Endometrial microvascular endothelial cells (primary cell): ENCODE measurements around the gene TMEM204. TPM values are rescaled to one million over a fixed set of nuclear protein-coding genes. Genes with fewer than 3 reads are reported as not detected.
"Not testable (repeated sequence)": the region's sequence is repeated elsewhere in the genome, so short reads cannot be mapped to it uniquely, and the experiment has no call there.

Experiments
- in situ Hi-C: cut with HindIII; loops from 2 replicates; pipeline ENCODE4 v1.10.0; 2017; ENCODE audit warnings: low sequenced_read_pairs, low pct_unique_long_range_greater_than_20kb; ENCODE audit errors: inconsistent ontology term
- total RNA-seq: library from RNA; depleted of rRNA; stranded (reverse); fragments of >200 nt; gene quantifications from one replicate; pipeline ENCODE4 v1.2.3, GENCODE V29; 2015; ENCODE audit errors: inconsistent ontology term

TMEM204 gene
- total RNA-seq, 1 donor from 2014 or later = 17.6 TPM

DNA sequence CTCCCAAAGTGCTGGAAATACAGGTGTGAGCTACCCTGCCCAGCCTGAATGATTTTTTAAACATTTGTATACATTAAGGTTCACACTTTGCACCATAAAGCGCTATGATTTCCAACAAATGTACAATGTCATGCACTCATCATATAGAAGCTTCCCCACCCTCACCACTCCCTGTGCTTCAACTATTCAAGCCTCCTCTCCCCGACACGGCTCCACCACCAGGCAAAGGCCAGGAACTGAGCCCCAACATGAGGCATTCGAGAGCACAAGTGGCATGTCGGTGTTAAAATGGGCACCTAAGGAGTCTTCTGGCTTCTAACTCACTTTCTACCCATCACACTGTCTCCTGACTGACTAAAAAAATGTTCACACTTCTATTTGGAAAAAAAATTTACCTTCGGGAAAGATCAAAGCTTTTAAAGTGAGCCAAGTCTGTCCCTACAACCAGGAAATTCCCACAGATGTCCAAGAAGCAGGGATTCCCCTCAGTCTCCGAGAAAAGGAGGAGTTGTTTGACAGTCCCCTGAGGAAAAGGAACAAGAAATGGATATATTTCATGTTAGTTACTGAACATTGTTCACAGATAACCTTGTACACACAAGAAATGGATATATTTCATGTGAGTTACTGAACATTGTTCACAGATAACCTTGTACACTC, 37.7 kb downstream of the TMEM204 start:
- in situ Hi-C loops = no loop called here

GRCh38 chr16:1572673-1573072, 39.2 kb downstream of the TMEM204 start:
- in situ Hi-C loops = no loop called here

GRCh38 chr16:1573301-1573700, 39.8 kb downstream of the TMEM204 start:
- in situ Hi-C loops = no loop called here

DNA sequence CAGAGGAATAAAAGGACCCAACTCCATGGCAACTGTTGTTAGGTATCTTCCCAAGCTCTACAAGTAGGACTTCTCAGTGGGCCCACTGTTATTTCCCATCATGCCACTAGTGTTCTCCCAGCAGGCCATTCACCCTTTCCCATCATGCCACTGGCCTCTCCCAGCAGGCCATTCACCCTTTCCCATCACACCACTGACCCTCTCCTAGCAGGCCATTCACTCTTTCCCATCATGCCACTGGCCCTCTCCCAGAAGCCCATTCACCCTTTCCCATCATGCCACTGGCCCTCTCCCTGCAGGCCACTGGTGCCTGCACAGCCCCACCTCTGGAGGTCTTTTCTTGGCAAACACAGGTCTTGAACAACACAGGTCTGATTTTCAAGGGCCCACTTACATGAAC, 42.1 kb downstream of the TMEM204 start:
- in situ Hi-C loops = no loop called here

- in situ Hi-C loops = no loop called here
Measured at GRCh38 chr16:1579214-1579613, 45.7 kb downstream of the TMEM204 start.

- in situ Hi-C loops = no loop called here
Measured at GRCh38 chr16:1580256-1580655, 46.8 kb downstream of the TMEM204 start.

GRCh38 chr16:1580956-1581355, 47.5 kb downstream of the TMEM204 start:
- in situ Hi-C loops = no loop called here

DNA sequence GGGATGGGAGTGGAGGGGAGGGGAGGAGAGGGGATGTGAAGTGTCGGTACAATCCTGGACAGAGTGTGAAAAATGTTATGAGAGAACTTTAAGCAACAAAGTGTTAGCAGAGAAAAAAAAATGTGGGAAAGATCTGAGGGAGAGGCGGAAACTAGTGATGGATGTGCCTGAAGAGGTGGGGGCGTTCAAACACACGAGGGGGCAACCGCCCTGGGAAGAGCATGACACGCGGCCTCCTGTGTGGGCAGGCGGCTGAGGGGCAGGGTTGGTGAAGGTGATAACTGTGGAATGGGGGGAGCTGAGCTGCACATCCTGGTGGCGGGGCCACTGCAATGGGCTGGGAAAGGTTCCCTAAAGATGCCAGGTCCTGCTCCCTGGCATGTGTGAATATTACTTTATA, 48.3 kb downstream of the TMEM204 start:
- in situ Hi-C loops = no loop called here

DNA sequence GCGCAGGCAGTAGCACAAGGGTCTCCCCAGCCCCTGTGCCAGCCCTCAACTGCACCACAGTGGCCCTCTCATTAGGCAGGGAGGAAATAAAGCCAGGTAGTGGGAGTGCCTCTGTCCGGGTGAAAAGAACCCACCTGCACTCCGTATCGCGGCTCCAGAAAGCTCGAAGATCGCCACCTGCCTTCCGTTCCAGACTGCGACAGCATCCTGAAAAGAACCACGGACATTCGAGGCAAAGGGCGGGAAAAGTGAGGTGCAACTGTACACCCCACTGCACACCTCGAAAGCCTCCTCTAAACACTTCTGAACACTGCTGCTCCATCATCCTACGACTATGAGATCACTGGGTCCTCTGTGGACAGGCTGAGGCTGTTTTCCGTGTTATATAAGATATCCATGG, 49.7 kb downstream of the TMEM204 start:
- in situ Hi-C loops = no loop called here

- in situ Hi-C loops = no loop called here
Measured at GRCh38 chr16:1584926-1585484, 51.5 kb downstream of the TMEM204 start.

- in situ Hi-C loops = no loop called here
Measured at GRCh38 chr16:1590366-1590765, 56.9 kb downstream of the TMEM204 start.

DNA sequence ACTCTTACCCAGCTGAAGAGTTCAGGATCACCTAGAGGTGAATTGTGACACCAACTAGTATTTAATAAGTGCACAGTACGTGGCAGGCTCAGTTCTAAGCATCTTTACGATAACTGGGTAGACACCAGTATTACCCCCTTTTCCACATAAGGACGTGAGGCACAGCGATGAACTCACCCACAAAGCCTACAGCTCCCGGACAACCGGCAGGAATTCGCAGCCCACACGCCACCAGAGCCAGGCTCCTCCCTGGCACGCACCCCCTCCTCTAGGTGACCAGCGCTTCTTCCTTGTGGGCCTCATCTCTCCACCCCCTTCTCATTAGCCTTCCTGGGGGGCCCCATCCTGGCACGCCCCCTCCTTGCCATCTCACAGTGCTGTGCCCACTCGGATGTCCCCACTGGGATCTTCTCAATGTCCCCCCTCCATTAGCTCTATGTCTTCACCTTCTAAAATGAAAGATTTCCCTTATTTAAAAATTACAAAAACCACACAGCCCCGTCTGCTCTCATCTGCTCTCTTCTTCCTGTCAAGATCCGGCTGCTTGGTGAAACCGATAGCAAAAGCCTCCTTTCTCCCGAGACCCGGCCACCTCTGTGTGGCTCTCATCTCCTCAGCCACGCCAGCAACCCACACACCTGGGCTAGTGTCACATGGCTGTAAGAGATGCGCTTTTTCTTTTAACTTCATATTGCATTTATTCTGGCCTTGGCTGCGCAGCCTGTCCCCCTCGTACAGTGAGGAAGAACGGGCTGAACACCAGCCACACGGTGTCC, 57.7 kb downstream of the TMEM204 start:
- in situ Hi-C loops = no loop called here

DNA sequence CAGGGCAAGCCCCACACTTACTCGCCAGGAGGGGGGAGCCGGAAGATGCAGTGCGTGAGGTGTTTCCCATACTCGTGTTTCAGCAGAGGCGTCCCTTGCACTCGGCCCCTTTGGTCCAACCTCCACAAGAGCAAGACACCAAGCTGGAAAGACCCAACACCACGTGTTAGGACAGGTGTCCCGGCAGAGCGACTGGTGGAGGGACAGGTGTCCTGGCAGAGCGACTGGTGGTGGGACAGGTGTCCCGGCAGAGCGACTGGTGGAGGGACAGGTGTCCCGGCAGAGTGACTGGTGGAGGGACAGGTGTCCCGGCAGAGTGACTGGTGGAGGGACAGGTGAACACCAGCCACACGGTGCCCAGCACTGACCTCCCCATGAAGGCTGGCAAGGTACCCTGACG, 59.0 kb downstream of the TMEM204 start:
- in situ Hi-C loops = no loop called here

DNA sequence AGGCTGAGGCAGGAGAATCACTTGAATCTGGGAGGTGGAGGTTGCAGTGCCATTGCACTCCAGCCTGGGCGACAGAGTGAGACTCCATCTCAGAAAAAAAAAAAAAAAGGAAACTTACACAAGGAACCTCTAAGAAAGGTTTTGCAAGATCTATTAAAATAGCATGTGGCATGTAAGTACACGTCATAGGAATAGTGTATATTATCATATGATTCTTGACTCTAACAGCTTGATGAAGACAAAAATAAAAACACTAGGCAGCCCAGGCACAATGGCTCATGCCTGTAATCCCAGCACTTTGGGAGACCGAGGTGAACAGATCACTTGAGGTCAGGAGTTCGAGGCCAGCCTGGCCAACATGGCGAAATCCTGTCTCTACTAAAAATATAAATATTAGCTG, 62.0 kb downstream of the TMEM204 start:
- in situ Hi-C loops = not testable (repeated sequence)

DNA sequence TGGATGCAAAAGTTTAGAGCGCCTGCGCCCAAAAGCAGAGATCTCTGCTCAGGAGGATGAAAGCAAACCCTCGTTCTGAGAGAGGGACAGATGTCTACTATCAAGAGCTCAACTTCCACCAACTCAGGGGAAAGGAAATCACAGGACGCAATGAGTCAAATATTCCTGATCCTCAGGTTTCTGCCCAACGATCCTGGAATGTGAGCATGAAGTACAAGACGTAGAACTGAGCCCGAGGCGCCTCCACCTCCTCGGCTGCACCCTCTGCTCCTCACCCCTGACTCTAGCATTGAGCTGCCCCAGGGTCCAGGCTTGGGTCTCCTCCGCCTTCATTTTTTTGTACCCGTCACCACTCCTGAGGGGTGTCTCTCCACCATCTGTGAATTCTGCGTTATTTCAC, 63.0 kb downstream of the TMEM204 start:
- in situ Hi-C loops = no loop called here

DNA sequence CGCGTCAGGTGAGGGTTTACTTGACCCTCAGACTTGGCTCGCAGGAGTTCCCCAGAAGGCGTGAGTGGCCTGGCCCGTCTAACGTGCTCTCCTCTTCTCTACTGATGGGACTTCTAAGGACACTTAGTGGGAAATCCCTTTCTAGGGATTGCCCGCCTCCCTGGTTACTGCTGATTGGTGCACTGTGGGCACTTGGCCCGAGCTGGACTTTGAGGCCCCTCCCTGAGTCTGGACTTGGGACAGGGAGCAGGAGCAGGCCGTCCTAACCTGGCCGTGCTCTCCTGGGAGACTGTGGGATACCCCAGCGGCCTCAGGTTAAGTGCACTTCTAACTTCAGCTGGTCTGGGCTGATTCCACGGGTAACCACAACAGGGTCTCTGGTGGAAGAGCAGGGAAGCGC, 63.7 kb downstream of the TMEM204 start:
- in situ Hi-C loops = no loop called here

DNA sequence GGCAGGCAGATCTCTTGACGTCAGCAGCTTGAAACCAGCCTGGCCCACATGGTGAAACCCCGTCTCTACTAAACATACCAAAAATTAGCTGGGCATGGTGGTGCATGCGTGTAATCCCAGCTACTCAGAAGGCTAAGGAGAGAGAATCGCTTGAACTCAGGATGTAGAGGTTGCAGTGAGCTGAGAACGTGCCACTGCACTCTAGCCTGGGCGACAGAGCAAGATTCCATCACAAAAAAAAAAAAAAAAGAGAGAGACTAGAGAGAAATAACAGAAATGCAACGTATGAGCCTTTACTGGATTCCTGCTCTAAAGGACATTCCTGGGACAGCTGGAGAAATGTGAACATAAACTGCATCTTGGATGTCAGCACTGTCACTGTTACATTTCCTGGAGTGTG, 67.6 kb downstream of the TMEM204 start:
- in situ Hi-C loops = no loop called here

DNA sequence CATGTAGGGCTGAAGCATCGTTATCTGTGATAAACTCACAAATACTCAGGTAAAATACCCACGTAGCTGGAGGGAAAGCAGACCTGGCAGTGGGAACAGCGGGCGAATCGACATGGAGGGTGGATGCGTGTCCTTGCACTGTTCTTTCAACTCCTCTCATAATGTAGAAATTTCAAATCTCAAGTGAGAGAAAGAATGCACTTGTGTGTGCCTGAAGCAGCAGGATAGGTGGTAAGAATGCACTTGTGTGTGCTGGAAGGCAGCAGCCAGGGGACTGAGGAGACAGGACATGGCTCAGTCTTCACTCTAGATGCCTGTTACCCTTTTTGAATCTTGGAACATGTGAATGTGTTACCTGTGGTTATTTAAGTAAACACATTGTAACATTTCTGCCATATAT, 68.0 kb downstream of the TMEM204 start:
- in situ Hi-C loops = no loop called here

DNA sequence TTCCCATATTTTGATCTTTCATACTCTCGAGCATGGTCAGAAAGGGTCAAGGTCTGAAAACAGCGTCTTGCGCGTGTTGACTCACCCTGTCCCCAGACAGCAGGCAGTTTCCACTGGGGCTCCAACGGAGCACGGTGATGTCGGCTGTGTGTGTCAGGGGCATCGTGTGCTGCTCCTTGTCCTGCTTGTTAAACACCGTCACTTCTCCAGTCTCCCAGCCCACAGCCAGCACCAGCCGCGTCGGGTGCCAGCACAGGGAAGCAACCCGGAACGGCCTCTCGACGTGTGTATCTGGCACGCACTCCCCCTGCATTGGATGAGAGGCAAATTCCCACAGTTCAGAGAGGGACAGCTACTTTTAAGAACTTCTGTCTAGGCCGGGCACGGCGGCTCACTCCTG, 68.8 kb downstream of the TMEM204 start:
- in situ Hi-C loops = no loop called here
